Measurements from ENCODE around the gene CRYBG1.

The CRYBG1 gene

GRCh38 chr6:106490974-106491373, 130.5 kb downstream of the CRYBG1 start:
- TF ChIP-seq EZH2phosphoT487 (IDR thresholded peaks at IDR 0.05; ENCODE audit: low read length) (no peak), EZH2 (optimal IDR thresholded peaks at IDR 0.05; ENCODE audit: low read depth, low read length) (no peak), CTCF (IDR thresholded peaks at IDR 0.05; ENCODE audit: low read length) (no peak)

GRCh38 chr6:106495014-106495413, 134.5 kb downstream of the CRYBG1 start:
- no peak for DNase-seq
- no peaks in the 10 kb centered on the region for H3K36me3 ChIP-seq (replicated peaks; ENCODE audit: insufficient read depth, low read length)
- no peak overlapping the region for H2AFZ ChIP-seq (ENCODE audit: low read length)

More at GRCh38 chr6:106490974-106491373, 130.5 kb downstream of the CRYBG1 start:
- no peak for DNase-seq
- H3K4me1 ChIP-seq (ENCODE audit: low read length): no peaks in the 10 kb centered on the region
- H3K9ac ChIP-seq (ENCODE audit: low read length): no peak overlapping the region
- no peaks in the 10 kb centered on the region for H3K9me3 ChIP-seq (replicated peaks; ENCODE audit: insufficient read depth, low read length)
- no peaks in the 10 kb centered on the region for H3K27me3 ChIP-seq (replicated peaks; ENCODE audit: insufficient read depth, low read length)
- no peaks in the 10 kb centered on the region for H4K20me1 ChIP-seq (ENCODE audit: insufficient read depth, low read length)
- H3K27ac ChIP-seq (ENCODE audit: low read length): no peak overlapping the region
- H3K4me3 ChIP-seq (ENCODE audit: low read length): no peak overlapping the region
- H3K9me2 ChIP-seq (replicated peaks; ENCODE audit: insufficient read depth, low read length): no peaks in the 10 kb centered on the region
- no peak overlapping the region for H2AFZ ChIP-seq (ENCODE audit: low read length)
- no peaks in the 10 kb centered on the region for H3K79me2 ChIP-seq (ENCODE audit: low read length)
- no peaks in the 10 kb centered on the region for H3K36me3 ChIP-seq (replicated peaks; ENCODE audit: insufficient read depth, low read length)
- no peaks in the 10 kb centered on the region for H3F3A ChIP-seq (ENCODE audit: insufficient read depth, low read length)
- H3K4me2 ChIP-seq (ENCODE audit: low read depth, low read length): no peak overlapping the region

GRCh38 chr6:106496823-106497222, 136.3 kb downstream of the CRYBG1 start:
- no peak for DNase-seq
- H4K20me1 ChIP-seq (ENCODE audit: insufficient read depth, low read length): no peaks in the 10 kb centered on the region
- no peaks in the 10 kb centered on the region for H3K27me3 ChIP-seq (replicated peaks; ENCODE audit: insufficient read depth, low read length)
- no peak overlapping the region for H3K9ac ChIP-seq (ENCODE audit: low read length)
- no peak for TF ChIP-seq EZH2 (optimal IDR thresholded peaks at IDR 0.05; ENCODE audit: low read depth, low read length)
- TF ChIP-seq EZH2phosphoT487 (IDR thresholded peaks at IDR 0.05; ENCODE audit: low read length): no peak
- TF ChIP-seq CTCF (IDR thresholded peaks at IDR 0.05; ENCODE audit: low read length): no peak
- H3K9me3 ChIP-seq (replicated peaks; ENCODE audit: insufficient read depth, low read length): no peaks in the 10 kb centered on the region
- no peaks in the 10 kb centered on the region for H3K36me3 ChIP-seq (replicated peaks; ENCODE audit: insufficient read depth, low read length)
- H3K4me1 ChIP-seq (ENCODE audit: low read length): no peaks in the 10 kb centered on the region
- no peaks in the 10 kb centered on the region for H3K9me2 ChIP-seq (replicated peaks; ENCODE audit: insufficient read depth, low read length)
- no peaks in the 10 kb centered on the region for H3F3A ChIP-seq (ENCODE audit: insufficient read depth, low read length)
- no peak overlapping the region for H2AFZ ChIP-seq (ENCODE audit: low read length)
- no peak overlapping the region for H3K27ac ChIP-seq (ENCODE audit: low read length)
- H3K4me2 ChIP-seq (ENCODE audit: low read depth, low read length): no peak overlapping the region
- H3K79me2 ChIP-seq (ENCODE audit: low read length): no peaks in the 10 kb centered on the region
- no peak overlapping the region for H3K4me3 ChIP-seq (ENCODE audit: low read length)

More at GRCh38 chr6:106495014-106495413, 134.5 kb downstream of the CRYBG1 start:
- Histone ChIP-seq H3K4me2 (ENCODE audit: low read depth, low read length) (no peak overlapping the region), H3K27me3 (replicated peaks; ENCODE audit: insufficient read depth, low read length) (no peaks in the 10 kb centered on the region), H3F3A (ENCODE audit: insufficient read depth, low read length) (no peaks in the 10 kb centered on the region), H3K9me2 (replicated peaks; ENCODE audit: insufficient read depth, low read length) (no peaks in the 10 kb centered on the region), H3K79me2 (ENCODE audit: low read length) (no peaks in the 10 kb centered on the region), H3K4me3 (ENCODE audit: low read length) (no peak overlapping the region), H3K27ac (ENCODE audit: low read length) (no peak overlapping the region), H3K9ac (ENCODE audit: low read length) (no peak overlapping the region), H3K4me1 (ENCODE audit: low read length) (no peaks in the 10 kb centered on the region), H4K20me1 (ENCODE audit: insufficient read depth, low read length) (no peaks in the 10 kb centered on the region), H3K9me3 (replicated peaks; ENCODE audit: insufficient read depth, low read length) (no peaks in the 10 kb centered on the region)
- TF ChIP-seq EZH2phosphoT487 (IDR thresholded peaks at IDR 0.05; ENCODE audit: low read length) (no peak), CTCF (IDR thresholded peaks at IDR 0.05; ENCODE audit: low read length) (no peak), EZH2 (optimal IDR thresholded peaks at IDR 0.05; ENCODE audit: low read depth, low read length) (no peak)
